SU-DHL-6 (cell line): Measurements from ENCODE around the gene RIPOR2.

Source experiments
- EZH2phosphoT487 ChIP-seq: fragments of 200-600 bp; sonication (generic), shearing (Covaris generic); conservative IDR thresholded peaks from 2 replicates; pipeline ENCODE4 v1.6.1; 2018; ENCODE audit warnings: mild to moderate bottlenecking, antibody characterized with exemption, low read length, moderate library complexity, mixed read lengths
- TF ChIP-seq, protein P1 (sequence below): fragments of 200-600 bp; sonication (generic); IDR thresholded peaks from one replicate; pipeline ENCODE4 v1.5.1; 2017; ENCODE audit warnings: antibody characterized with exemption, mild to moderate bottlenecking, low read length, moderate library complexity; ENCODE audit not compliant: insufficient read depth, poor library complexity, severe bottlenecking

DNA sequence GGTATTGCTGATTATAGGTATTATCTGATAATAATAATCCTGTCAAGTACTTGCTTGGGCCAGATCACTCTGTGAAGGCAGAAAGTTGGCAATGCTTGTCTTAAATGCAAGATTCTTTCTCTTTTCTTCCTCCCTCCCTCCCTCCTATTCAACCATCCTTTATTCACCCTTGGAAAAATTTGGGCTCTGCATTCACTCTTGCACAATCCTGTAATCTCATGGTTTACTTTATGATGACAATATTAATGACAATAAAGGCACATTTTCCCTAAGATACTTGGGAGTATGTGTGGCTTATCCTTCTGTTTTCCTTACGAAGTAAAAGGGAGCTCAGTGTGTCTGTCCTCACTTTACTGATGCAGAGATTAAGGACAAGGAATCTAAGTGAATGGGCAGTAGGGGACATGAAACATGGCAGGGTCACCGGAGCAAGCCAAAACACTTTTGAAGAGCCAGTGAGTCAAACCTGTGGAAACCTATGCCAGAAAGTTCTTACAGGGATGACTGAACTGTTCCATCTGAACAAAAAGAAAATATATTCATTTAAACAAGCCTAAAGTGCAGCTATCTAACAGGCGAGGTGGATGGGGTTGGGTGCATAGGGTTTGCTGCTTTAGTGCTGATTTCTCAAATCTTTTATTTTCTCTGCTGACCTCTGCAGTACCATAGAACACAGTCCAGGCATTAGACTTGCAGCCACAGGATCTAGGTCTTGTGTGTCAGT is 14.6 kb upstream of the RIPOR2 start:
- TF ChIP-seq, protein P1, sequence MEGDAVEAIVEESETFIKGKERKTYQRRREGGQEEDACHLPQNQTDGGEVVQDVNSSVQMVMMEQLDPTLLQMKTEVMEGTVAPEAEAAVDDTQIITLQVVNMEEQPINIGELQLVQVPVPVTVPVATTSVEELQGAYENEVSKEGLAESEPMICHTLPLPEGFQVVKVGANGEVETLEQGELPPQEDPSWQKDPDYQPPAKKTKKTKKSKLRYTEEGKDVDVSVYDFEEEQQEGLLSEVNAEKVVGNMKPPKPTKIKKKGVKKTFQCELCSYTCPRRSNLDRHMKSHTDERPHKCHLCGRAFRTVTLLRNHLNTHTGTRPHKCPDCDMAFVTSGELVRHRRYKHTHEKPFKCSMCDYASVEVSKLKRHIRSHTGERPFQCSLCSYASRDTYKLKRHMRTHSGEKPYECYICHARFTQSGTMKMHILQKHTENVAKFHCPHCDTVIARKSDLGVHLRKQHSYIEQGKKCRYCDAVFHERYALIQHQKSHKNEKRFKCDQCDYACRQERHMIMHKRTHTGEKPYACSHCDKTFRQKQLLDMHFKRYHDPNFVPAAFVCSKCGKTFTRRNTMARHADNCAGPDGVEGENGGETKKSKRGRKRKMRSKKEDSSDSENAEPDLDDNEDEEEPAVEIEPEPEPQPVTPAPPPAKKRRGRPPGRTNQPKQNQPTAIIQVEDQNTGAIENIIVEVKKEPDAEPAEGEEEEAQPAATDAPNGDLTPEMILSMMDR, result no peak
- no peak for TF ChIP-seq EZH2phosphoT487
